T47D (cell line): ENCODE measurements around the gene ASMTL.

ENCODE experiments used
- DNase-seq, 2 experiments: peaks; one replicate each; pipeline versions ENCODE4 v3.0.0 to v3.0.0-alpha.2; 2011 to 2012; ENCODE audit warnings: low read depth in 1 of 2, low spot score in 1 of 2
- JUND ChIP-seq: IDR thresholded peaks from 2 replicates; pipeline ENCODE4 v1.6.1; 2012; ENCODE audit warnings: low read depth
- in situ Hi-C: cut with HindIII; loops from 2 replicates; pipeline ENCODE4 v1.10.0; 2016; ENCODE audit warnings: low sequenced_read_pairs, low pct_unique_long_range_greater_than_20kb

ASMTL gene

DNA sequence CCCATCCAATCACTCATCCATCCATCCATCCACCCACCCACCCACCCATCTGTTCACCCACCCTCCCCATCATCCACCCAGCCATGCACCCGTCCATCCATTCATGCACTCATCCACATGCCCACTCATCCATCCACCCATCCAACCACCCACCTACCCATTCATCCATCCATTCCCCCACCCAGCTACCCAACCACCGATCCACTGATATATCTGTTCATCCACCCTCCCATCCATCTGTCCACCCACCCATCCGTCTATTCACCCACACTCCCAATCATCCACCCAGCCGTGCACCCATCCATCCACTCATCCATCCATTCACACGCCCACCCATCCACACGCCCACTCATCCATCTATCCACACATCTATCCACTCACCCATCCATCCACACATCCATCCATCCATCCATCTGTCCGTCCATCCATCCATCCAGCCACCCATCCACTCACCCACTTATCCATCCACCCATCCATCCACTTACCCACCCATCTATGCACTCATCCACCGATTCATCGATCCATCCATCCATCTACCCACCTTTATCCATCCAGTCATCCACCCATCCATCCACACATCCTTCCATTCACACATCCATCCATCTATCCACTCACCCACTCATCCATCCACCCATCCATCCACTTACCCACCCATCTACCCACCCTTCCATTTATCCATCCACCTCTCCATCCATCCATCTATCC is 28.4 kb downstream of the ASMTL start:
- DNase-seq: no peak
- in situ Hi-C loops: no loop called here
- TF ChIP-seq JUND: no peak

DNA sequence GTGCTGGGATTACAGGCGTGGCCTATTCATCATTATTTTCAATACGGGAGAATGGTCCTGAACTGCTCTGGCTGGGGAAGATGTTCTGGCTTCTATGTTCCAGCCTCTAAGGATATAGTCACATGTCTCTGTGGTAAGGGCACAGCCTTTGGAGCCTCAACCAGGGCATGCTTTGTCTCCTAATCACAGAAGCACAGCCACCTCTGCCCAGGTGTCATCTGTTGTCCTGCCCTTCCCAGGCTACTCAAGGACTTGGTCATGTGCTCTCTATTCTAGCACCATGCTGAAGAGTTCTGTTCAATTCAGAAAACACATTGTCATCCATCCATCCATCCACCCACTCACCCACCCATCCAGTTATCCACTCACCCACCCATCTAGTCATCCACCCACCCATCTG is 29.5 kb downstream of the ASMTL start:
- in situ Hi-C loops: no loop called here
- TF ChIP-seq JUND: no peak
- no peak for DNase-seq

- in situ Hi-C loops: no loop called here
- DNase-seq: no peak
- TF ChIP-seq JUND: no peak
Observed at GRCh38 chrX:1422135-1422465, 30.6 kb downstream of the ASMTL start.

DNA sequence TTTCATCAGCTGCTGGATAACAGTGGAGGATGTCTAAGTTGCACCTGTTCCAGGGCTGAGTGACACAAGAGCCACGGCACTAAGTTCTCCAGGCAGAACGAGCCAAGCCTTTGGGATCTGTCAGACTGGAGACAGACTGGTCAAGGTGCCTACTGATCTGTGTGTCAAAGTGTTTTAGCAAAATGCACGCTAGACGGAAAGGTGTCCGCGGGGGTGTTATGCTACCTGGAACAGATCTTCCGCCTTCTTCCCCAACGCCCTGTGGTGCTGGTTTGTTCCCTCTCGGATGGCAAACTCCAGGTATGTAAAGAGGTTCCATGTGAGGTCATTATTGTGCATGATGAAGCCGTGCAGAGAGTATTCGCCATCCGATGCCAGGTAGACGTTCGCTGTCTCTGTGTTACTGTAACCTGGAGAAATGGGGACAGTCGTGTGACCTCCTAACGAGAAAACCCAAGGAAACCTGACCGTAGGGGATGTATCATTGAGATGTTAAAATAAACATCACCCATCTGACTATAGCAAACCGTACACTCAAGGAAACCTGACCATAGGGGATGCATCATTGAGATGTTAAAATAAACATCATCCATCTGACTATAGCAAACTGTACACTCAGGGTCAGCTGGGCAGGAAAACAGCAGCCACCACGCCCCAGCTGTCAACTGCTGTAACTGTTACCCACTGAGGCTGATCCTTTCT is 31.1 kb downstream of the ASMTL start:
- TF ChIP-seq JUND: no peak
- in situ Hi-C loops: no loop called here
- DNase-seq: no peak

DNA sequence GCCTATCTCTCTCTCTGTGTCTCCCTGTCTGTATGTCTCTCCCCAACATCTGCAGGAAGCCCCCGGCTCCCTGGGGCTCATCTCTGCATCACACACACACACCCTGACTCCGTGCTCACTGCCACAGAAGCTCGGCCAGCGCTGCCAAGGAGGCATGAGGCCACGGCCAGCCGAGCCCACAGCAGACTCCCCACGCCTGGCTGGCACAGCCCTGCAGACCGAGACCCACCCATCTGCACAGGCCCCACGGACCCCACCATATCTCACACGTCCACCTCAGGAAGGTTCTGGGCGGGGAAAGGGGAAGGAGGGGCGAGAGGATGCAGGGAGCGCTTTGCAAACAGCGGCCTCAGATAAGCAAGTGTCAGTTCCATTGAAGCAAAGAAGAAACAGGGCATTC is 32.3 kb downstream of the ASMTL start:
- no peak for DNase-seq
- no peak for TF ChIP-seq JUND
- in situ Hi-C loops: no loop called here

- DNase-seq: no peak
- no peak for TF ChIP-seq JUND
- in situ Hi-C loops: no loop called here
Observed at GRCh38 chrX:1419545-1420355, 33.0 kb downstream of the ASMTL start.

DNA sequence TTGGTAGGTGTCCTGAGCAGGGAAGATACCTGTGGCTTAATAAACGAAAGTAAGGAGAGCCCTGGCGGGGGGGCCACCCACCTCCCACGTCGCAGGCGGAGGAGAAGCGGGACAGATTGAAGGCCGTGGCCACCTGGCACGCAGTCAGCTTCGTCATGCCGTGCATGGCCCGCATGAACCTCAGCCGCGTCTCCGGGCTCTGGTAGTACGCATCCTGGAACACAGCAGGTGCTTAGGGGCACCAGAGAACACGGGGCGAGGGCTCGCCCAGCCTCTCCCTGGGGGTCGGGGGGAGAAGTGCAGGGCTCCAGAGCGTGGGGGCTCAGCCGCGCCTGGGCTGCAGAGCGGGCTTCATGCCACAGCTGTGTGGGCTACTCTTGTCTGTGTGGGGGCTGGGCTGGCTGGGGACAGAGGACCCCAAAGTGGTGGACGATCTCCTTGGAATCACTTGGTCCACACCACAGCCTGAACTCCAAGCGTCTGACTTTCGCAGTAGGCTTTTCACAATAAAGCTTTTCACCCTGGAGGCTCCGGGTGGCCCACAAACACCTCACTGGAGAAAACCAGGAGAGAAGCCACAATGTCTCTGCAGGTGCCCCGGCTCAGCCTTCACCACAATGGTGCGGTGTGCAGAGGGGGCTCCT is 33.7 kb downstream of the ASMTL start:
- TF ChIP-seq JUND: no peak
- DNase-seq: no peak
- in situ Hi-C loops: no loop called here

GRCh38 chrX:1417921-1418771 is 34.6 kb downstream of the ASMTL start:
- no peak for TF ChIP-seq JUND
- DNase-seq: no peak
- in situ Hi-C loops: no loop called here

GRCh38 chrX:1416965-1417760 is 35.5 kb downstream of the ASMTL start:
- no peak for DNase-seq
- in situ Hi-C loops: no loop called here
- no peak for TF ChIP-seq JUND

- no peak for DNase-seq
- TF ChIP-seq JUND: no peak
- in situ Hi-C loops: no loop called here
Observed at GRCh38 chrX:1416327-1416784, 36.4 kb downstream of the ASMTL start.

GRCh38 chrX:1412551-1413161 is 40.1 kb downstream of the ASMTL start:
- DNase-seq: no peak
- in situ Hi-C loops: no loop called here
- TF ChIP-seq JUND: no peak
